Right lobe of liver (tissue), 6 donors: Measurements from ENCODE around the gene NNT. TPM values are rescaled to one million over a fixed set of nuclear protein-coding genes. Genes with fewer than 3 reads are reported as not detected.

Experiments used
- ATAC-seq, 4 donors: fragments of 200-7000 bp; cut with Tn5 transposase; one replicate each; pipeline ENCODE4 v1.9.1; 2020; ENCODE audit warnings: mild to moderate bottlenecking in 4 of 4, moderate library complexity in 4 of 4
- DNase-seq, 3 donors: peaks; one replicate each; pipeline ENCODE4 v3.0.0-alpha.2; 2020
- H3K27ac ChIP-seq, 3 donors: fragments of 200-600 bp; one replicate each; pipeline ENCODE4 v1.8.0; 2022
- H3K27me3 ChIP-seq, 2 donors: fragments of 200-600 bp; one replicate each; pipeline ENCODE4 v1.8.0; 2022
- H3K36me3 ChIP-seq, 4 donors: fragments of 200-600 bp; sonication (generic) in 1 of 4; one replicate each; pipeline versions ENCODE4 v1.5.1 to v1.8.0; 2017 to 2022; ENCODE audit warnings: control low read depth in 1 of 4
- H3K4me1 ChIP-seq, 4 donors: fragments of 200-600 bp; sonication (generic) in 1 of 4; one replicate each; pipeline versions ENCODE4 v1.5.1 to v1.8.0; 2017 to 2022; ENCODE audit warnings: control low read depth in 1 of 4
- H3K4me3 ChIP-seq, 3 donors: fragments of 200-600 bp; one replicate each; pipeline ENCODE4 v1.8.0; 2022
- H3K9me3 ChIP-seq, 4 donors: fragments of 200-600 bp; sonication (generic) in 1 of 4; one replicate each; pipeline versions ENCODE4 v1.5.1 to v1.8.0; 2017 to 2022; ENCODE audit warnings: control low read depth in 1 of 4
- CTCF ChIP-seq, 4 donors: fragments of 200-600 bp in 3 of 4; fragments of 450-650 bp in 1 of 4; IDR thresholded peaks; one replicate each; pipeline versions ENCODE4 v1.5.1 to v1.8.0; 2016 to 2022; ENCODE audit warnings: antibody characterized with exemption in 4 of 4, mild to moderate bottlenecking in 2 of 4
- POLR2A ChIP-seq: fragments of 450-650 bp; IDR thresholded peaks from one replicate; pipeline ENCODE4 v1.6.1; 2017; ENCODE audit warnings: antibody characterized with exemption, mild to moderate bottlenecking
- WGBS: methylation state at CpG from one replicate; pipeline ENCODE4 v1.1.6; 2018; ENCODE audit warnings: low coverage, low lambda C conversion rate; ENCODE audit not compliant: insufficient coverage; ENCODE audit errors: missing lambda C conversion rate; 5-methylcytosine and 5-hydroxymethylcytosine counted together
- intact Hi-C, 2 donors: fragments of 100-400 bp; cut with DNase I; formaldehyde crosslinking; loops; one replicate each; pipeline versions ENCODE4 v1.11.2 to v1.14.1; 2022
- total RNA-seq, 6 experiments: library from RNA; depleted of rRNA in 2 of 6; stranded (reverse); fragments of >200 nt in 2 of 6; fragmentation: NEBNext Ultra II Directional in 3 of 6; extraction: Animal tissue kit (Norgen Biotek cat#: 25700) in 3 of 6; gene quantifications; one replicate each; pipeline versions ENCODE4 v1.1.0 to v1.2.4, GENCODE V29; 2016 to 2023
- donor health status: DM: no; HTN: yes; CAD: no.
- donor health status: DM: no; HTN: no; CAD: no.
- donor health status: DM: no; HTN: no; CAD: no.
- donor health status: DM: no; HTN: yes; CAD: no.
- donor health status: DM: no; HTN: yes; CAD: no.

Gene NNT
- total RNA-seq, 6 experiments from 2014 or later = 81.3 to 250 (median 188) TPM

- Histone ChIP-seq H3K4me1 (peaks cover 0 to 17% (median 6%) of the 10 kb centered on the region in 4 donors), H3K4me3 (no peak overlapping the region), H3K9me3 (no peaks in the 10 kb centered on the region), H3K27me3 (no peaks in the 10 kb centered on the region), H3K36me3 (peaks cover 0 to 5% (median 0%) of the 10 kb centered on the region in 4 donors), H3K27ac (no peak overlapping the region)
- no peak for DNase-seq
- TF ChIP-seq CTCF (IDR thresholded peaks at IDR 0.05) = no peak
- no peak for TF ChIP-seq POLR2A
- intact Hi-C loops = no loop called here
- 79% methylated on average over 1 of the region's 1 CpG for WGBS
- no peak for ATAC-seq
These were observed 36.6 kb downstream of the NNT start for GRCh38 chr5:43639566-43639965.

GRCh38 chr5:43642428-43642827 lies 39.4 kb downstream of the NNT start:
- Histone ChIP-seq H3K4me3 (no peak overlapping the region), H3K27ac (no peak overlapping the region), H3K9me3 (no peaks in the 10 kb centered on the region), H3K36me3 (peaks cover 0 to 33% (median 4%) of the 10 kb centered on the region in 4 donors), H3K27me3 (no peaks in the 10 kb centered on the region), H3K4me1 (no peaks in the 10 kb centered on the region)
- 100% methylated on average over 2 of the region's 2 CpGs for WGBS
- intact Hi-C loops = no loop called here
- ATAC-seq = no peak
- no peak for DNase-seq
- TF ChIP-seq POLR2A = no peak
- TF ChIP-seq CTCF (IDR thresholded peaks at IDR 0.05) = no peak

- no peak overlapping the region for H3K27ac ChIP-seq
- intact Hi-C loops = no loop called here
- no peak for TF ChIP-seq CTCF (IDR thresholded peaks at IDR 0.05)
- TF ChIP-seq POLR2A = no peak
- DNase-seq (no peak), ATAC-seq (no peak)
- no peaks in the 10 kb centered on the region for H3K9me3 ChIP-seq
- H3K4me1 ChIP-seq = no peaks in the 10 kb centered on the region
- no peaks in the 10 kb centered on the region for H3K27me3 ChIP-seq
- H3K36me3 ChIP-seq = peaks cover 0 to 41% (median 7%) of the 10 kb centered on the region in 4 donors
- no peak overlapping the region for H3K4me3 ChIP-seq
- 100% methylated on average over 1 of the region's 1 CpG for WGBS
These were observed 40.3 kb downstream of the NNT start for GRCh38 chr5:43643327-43643726.

DNA sequence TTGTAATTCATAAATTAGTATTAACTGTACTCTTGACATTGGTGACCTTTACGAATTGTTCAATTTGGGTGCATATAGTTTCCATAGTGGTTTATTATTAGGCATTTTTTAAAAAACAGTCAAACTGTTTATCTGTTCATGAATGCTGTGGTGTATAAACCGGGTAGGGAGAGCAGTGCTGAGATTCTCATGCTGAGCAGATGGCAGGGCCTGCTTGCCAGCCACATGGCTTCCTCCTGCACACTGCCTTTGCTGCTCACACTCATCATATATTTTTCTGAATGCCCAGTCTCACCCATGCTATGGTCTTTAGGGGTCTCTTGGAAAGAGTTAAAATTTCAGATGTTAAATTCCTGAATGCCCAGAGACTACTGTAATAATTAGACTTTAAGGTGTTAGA lies 40.8 kb downstream of the NNT start:
- DNase-seq (no peak), ATAC-seq (no peak)
- Histone ChIP-seq H3K4me1 (no peaks in the 10 kb centered on the region), H3K4me3 (no peak overlapping the region), H3K9me3 (no peaks in the 10 kb centered on the region), H3K27ac (no peak overlapping the region), H3K36me3 (peaks cover 0 to 41% (median 8%) of the 10 kb centered on the region in 4 donors), H3K27me3 (no peaks in the 10 kb centered on the region)
- TF ChIP-seq CTCF (IDR thresholded peaks at IDR 0.05) (no peak), POLR2A (no peak)
- WGBS = 100% methylated on average over 2 of the region's 2 CpGs
- intact Hi-C loops = no loop called here

- Histone ChIP-seq H3K27me3 (no peaks in the 10 kb centered on the region), H3K4me3 (no peak overlapping the region), H3K9me3 (no peaks in the 10 kb centered on the region), H3K4me1 (no peaks in the 10 kb centered on the region), H3K27ac (no peak overlapping the region), H3K36me3 (peaks cover 4 to 73% (median 16%) of the 10 kb centered on the region in 4 donors)
- ATAC-seq (no peak), DNase-seq (no peak)
- no peak for TF ChIP-seq POLR2A
- intact Hi-C loops = no loop called here
- 95% methylated on average over 1 of the region's 1 CpG for WGBS
These were observed 44.0 kb downstream of the NNT start for GRCh38 chr5:43646992-43647391.
